HG02571 (cell line): Measurements from ENCODE around the gene OR6C3.
"Not testable (repeated sequence)": the region's sequence is repeated elsewhere in the genome, so short reads cannot be mapped to it uniquely, and the experiment has no call there.

ENCODE experiments used
- ATAC-seq: cut with Tn5 transposase; IDR thresholded peaks from one replicate; pipeline ENCODE4 v1.9.1; 2021; ENCODE audit warnings: mild to moderate bottlenecking, moderate library complexity; ENCODE audit not compliant: unreplicated experiment

The OR6C3 gene

GRCh38 chr12:55330446-55330845, at the start of gene OR6C3:
TSS of gene OR6C3 (plus strand) at chr12:55330746. CDS start at chr12:55331701, 955 bp downstream.
- ATAC-seq = no peak

GRCh38 chr12:55280991-55281390, 49.6 kb upstream of the OR6C3 start:
- no peak for ATAC-seq

- no peak for ATAC-seq
Observed at GRCh38 chr12:55289999-55290398, 40.5 kb upstream of the OR6C3 start.

- no peak for ATAC-seq
Observed at GRCh38 chr12:55296469-55296868, 34.1 kb upstream of the OR6C3 start, which contains the start of gene OR6C6. TSS of gene OR6C6 (minus strand) at chr12:55296569. CDS start at chr12:55295232, 1,337 bp downstream.

- ATAC-seq = no peak
Observed at GRCh38 chr12:55314043-55314442, 16.5 kb upstream of the OR6C3 start, which contains the start of gene OR6C1. TSS of gene OR6C1 (plus strand) at chr12:55314343. CDS start at chr12:55320600, 6,257 bp downstream.

GRCh38 chr12:55320201-55320600, 10.3 kb upstream of the OR6C3 start:
- no peak for ATAC-seq

- not testable (repeated sequence) for ATAC-seq
Observed at GRCh38 chr12:55325801-55326200, 4.7 kb upstream of the OR6C3 start.

GRCh38 chr12:55336002-55336401, 5.5 kb downstream of the OR6C3 start:
- ATAC-seq = no peak

- ATAC-seq = not testable (repeated sequence)
Observed at GRCh38 chr12:55355338-55355737, 24.8 kb downstream of the OR6C3 start.

GRCh38 chr12:55362675-55363074, 32.1 kb downstream of the OR6C3 start, which contains the start of gene OR6C75:
TSS of gene OR6C75 (plus strand) at chr12:55362975. CDS start at chr12:55365111, 2,136 bp downstream.
- no peak for ATAC-seq

GRCh38 chr12:55365086-55365485, 34.5 kb downstream of the OR6C3 start:
- ATAC-seq = no peak

GRCh38 chr12:55372521-55372920, 42.0 kb downstream of the OR6C3 start:
- ATAC-seq = no peak
